ENCODE results near the gene BCL2L15.

Gene BCL2L15

GRCh38 chr1:113846391-113847035 lies 40.9 kb downstream of the BCL2L15 start:
- Histone ChIP-seq H3K4me3 (no peak overlapping the region), H3K27ac (no peak overlapping the region)

- H3K4me3 ChIP-seq: no peak overlapping the region
- H3K27ac ChIP-seq: no peak overlapping the region
Observed at GRCh38 chr1:113836534-113836933, 50.8 kb downstream of the BCL2L15 start.

GRCh38 chr1:113835686-113836290 lies 51.6 kb downstream of the BCL2L15 start:
- Histone ChIP-seq H3K4me3 (no peak overlapping the region), H3K27ac (no peak overlapping the region)

- H3K4me3 ChIP-seq: no peak overlapping the region
Observed at GRCh38 chr1:113834716-113835115, 52.7 kb downstream of the BCL2L15 start.

More at GRCh38 chr1:113834716-113835115, 52.7 kb downstream of the BCL2L15 start:
- no peak overlapping the region for H3K27ac ChIP-seq

All from skin epidermis (tissue), 12 donors.